ENCODE results near the gene PPP1R15B. TPM values are rescaled to one million over a fixed set of nuclear protein-coding genes. Genes with fewer than 3 reads are reported as not detected.

PPP1R15B gene
- polyA plus RNA-seq, 1 experiment = 24.6 TPM

DNA sequence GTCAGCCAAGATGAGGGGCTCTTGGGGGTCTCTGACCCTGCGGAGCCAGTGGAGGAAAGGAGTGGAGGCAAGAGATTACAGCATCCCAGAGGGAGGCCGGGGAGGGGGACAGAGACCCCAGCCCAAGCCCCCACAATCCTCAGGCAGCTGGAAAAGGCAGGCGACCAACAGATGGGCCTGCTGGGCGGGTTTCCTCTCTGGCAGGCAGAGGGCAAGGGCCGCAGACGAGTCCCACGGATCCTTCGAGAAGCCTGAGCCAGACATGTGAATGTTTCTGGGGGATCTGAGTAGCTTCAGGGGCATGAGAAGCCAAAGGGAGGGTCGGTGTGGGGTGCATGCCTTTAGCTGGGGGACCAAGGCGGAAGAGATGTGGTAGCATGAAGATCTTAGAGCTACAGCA is 49.8 kb downstream of the PPP1R15B start:
- no peaks in the 10 kb centered on the region for H3K36me3 ChIP-seq (ENCODE audit: control insufficient read depth, insufficient read depth, low read length)
- CTCF ChIA-PET = interaction anchor here (1.0 to 9.5 kb wide), 12 partner anchors 11 to 233 kb away, joined by 3 to 218 read pairs (median 14); partner anchors contain the start of genes GOLT1A and REN
- DNase-seq (ENCODE audit: low read depth) = no peak
- no peaks in the 10 kb centered on the region for H3K27me3 ChIP-seq (ENCODE audit: control insufficient read depth, insufficient read depth, low read length)
- TF ChIP-seq, protein P1, sequence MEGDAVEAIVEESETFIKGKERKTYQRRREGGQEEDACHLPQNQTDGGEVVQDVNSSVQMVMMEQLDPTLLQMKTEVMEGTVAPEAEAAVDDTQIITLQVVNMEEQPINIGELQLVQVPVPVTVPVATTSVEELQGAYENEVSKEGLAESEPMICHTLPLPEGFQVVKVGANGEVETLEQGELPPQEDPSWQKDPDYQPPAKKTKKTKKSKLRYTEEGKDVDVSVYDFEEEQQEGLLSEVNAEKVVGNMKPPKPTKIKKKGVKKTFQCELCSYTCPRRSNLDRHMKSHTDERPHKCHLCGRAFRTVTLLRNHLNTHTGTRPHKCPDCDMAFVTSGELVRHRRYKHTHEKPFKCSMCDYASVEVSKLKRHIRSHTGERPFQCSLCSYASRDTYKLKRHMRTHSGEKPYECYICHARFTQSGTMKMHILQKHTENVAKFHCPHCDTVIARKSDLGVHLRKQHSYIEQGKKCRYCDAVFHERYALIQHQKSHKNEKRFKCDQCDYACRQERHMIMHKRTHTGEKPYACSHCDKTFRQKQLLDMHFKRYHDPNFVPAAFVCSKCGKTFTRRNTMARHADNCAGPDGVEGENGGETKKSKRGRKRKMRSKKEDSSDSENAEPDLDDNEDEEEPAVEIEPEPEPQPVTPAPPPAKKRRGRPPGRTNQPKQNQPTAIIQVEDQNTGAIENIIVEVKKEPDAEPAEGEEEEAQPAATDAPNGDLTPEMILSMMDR (IDR thresholded peaks at IDR 0.05; ENCODE audit: insufficient read depth, low read depth, low read length) = no peak
- POLR2A ChIA-PET = no interaction called here
- no peak overlapping the region for H3K4me3 ChIP-seq (ENCODE audit: low read depth, low read length)

DNA sequence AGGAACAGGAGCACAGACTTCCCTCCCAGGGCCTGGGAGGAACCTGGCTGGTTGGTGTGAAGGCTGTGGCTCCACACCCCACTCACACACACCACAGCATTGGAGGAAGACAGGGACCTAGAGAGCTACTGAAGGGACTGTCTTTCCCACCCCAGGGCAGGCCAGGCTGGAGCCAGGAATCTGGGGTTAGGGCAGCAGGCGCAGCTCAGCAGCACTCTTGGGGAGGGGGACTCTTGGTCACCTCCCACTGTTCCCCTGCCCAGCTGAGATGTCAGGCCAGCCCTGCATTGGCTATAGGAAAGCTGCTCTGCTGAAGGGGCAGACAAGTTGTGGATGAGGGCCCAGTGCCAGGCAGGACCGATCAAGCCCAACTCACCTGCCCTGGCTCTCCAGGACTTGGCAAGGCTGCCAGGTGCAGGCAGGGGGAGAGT is 50.3 kb downstream of the PPP1R15B start:
- H3K27me3 ChIP-seq (ENCODE audit: control insufficient read depth, insufficient read depth, low read length) = no peaks in the 10 kb centered on the region
- TF ChIP-seq, protein P1 (IDR thresholded peaks at IDR 0.05; ENCODE audit: insufficient read depth, low read depth, low read length) = no peak
- no peak overlapping the region for H3K4me3 ChIP-seq (ENCODE audit: low read depth, low read length)
- DNase-seq (ENCODE audit: low read depth) = no peak
- ChIA-PET POLR2A (no interaction called here), CTCF (interaction anchor here (0.9 to 9.5 kb wide), 12 partner anchors 11 to 199 kb away, joined by 3 to 218 read pairs (median 7); partner anchors contain the start of gene GOLT1A)
- H3K36me3 ChIP-seq (ENCODE audit: control insufficient read depth, insufficient read depth, low read length) = no peaks in the 10 kb centered on the region

DNA sequence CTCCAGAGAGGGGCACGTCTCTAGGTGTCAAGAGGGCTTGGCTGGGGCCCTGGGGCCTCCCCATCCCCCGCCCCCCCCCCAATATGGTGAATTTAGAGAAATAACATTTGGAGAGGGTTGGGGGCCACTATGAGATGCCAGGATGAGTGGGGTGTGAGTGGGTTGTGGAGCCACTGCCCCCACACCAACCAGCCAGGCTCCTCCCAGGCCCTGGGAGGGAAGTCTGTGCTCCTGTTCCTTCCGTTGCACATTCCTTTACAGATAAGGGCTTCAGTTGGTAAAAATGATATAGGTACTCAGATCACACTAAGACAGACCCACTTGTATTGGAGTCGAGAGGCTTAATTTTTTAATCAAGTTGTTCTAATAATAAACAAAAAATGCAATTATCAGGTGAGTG is 51.3 kb downstream of the PPP1R15B start:
- ChIA-PET POLR2A (no interaction called here), CTCF (interaction anchor here (0.9 to 9.5 kb wide), 22 partner anchors 10 to 232 kb away, joined by 3 to 218 read pairs (median 4); partner anchors contain the start of gene GOLT1A)
- Histone ChIP-seq H3K36me3 (ENCODE audit: control insufficient read depth, insufficient read depth, low read length) (no peaks in the 10 kb centered on the region), H3K4me3 (ENCODE audit: low read depth, low read length) (no peak overlapping the region), H3K27me3 (ENCODE audit: control insufficient read depth, insufficient read depth, low read length) (no peaks in the 10 kb centered on the region)
- TF ChIP-seq, protein P1 (IDR thresholded peaks at IDR 0.05; ENCODE audit: insufficient read depth, low read depth, low read length) = no peak
- DNase-seq (ENCODE audit: low read depth) = no peak

- POLR2A ChIA-PET = no interaction called here
- TF ChIP-seq, protein P1 (IDR thresholded peaks at IDR 0.05; ENCODE audit: insufficient read depth, low read depth, low read length) = peak; percentile 73
- H3K36me3 ChIP-seq (ENCODE audit: control insufficient read depth, insufficient read depth, low read length) = no peaks in the 10 kb centered on the region
- DNase-seq (ENCODE audit: low read depth) = no peak
- H3K27me3 ChIP-seq (ENCODE audit: control insufficient read depth, insufficient read depth, low read length) = no peaks in the 10 kb centered on the region
- no peak within 1 kb of the TSS for H3K4me3 ChIP-seq (ENCODE audit: low read depth, low read length)
- CTCF ChIA-PET = interaction anchor here (0.6 to 9.5 kb wide), 27 partner anchors 9 to 231 kb away, joined by 3 to 218 read pairs (median 4); partner anchors contain the start of gene GOLT1A
Observed at GRCh38 chr1:204359474-204360255, 52.0 kb downstream of the PPP1R15B start, which contains the start of gene PLEKHA6. TSS of gene PLEKHA6 (minus strand) at chr1:204359929. CDS start at chr1:204273727, 86,202 bp downstream.

DNA sequence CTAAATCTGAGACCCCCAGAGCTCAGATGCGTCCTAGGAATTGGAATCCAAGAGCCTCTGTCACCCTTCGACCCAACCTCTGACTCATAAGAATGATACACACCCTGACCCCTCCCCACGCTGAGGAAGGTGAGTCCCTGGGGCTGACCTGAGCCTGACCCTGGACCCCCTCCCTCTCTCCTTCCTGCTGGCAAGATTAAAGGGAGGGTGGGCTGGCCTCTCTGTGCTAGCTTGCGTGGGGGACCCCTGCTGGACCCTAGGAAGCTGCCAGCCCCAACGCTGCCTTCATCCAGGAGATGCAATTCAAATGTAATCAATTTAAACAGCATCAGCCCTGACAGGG is 52.5 kb downstream of the PPP1R15B start:
- Histone ChIP-seq H3K36me3 (ENCODE audit: control insufficient read depth, insufficient read depth, low read length) (no peaks in the 10 kb centered on the region), H3K27me3 (ENCODE audit: control insufficient read depth, insufficient read depth, low read length) (no peaks in the 10 kb centered on the region), H3K4me3 (ENCODE audit: low read depth, low read length) (no peak overlapping the region)
- CTCF ChIA-PET = interaction anchor here (0.6 to 9.5 kb wide), 21 partner anchors 8 to 233 kb away, joined by 3 to 218 read pairs (median 4); partner anchors contain the start of gene GOLT1A
- TF ChIP-seq, protein P1 (IDR thresholded peaks at IDR 0.05; ENCODE audit: insufficient read depth, low read depth, low read length) = no peak
- DNase-seq (ENCODE audit: low read depth) = no peak
- POLR2A ChIA-PET = no interaction called here
